ENCODE data around the gene KRT76. TPM values are rescaled to one million over a fixed set of nuclear protein-coding genes. Genes with fewer than 3 reads are reported as not detected.
"Not testable (repeated sequence)": the region's sequence is repeated elsewhere in the genome, so short reads cannot be mapped to it uniquely, and the experiment has no call there.

The KRT76 gene
- total RNA-seq, 1 donor from 2014 or later = not detected

DNA sequence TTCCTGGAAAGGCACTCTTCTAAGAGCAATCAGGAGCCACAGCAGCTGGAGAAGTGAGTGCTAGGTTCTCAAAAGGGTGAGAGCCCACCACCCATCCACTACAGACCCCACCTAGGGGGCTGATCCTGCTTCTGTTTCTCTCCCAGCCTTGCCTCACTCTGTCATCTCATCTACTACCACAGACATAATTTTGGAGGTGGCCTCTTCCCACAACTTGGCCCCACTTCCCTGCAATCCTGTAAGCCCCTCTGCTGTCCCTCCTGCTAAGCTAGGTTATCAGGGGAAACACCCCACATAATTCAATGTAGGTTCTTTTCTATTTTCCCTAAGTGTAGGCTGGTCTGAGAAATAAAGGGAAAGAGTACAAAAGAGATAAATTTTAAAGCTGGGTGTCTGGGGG is 16.5 kb downstream of the KRT76 start:
- intact Hi-C loops (cut with micrococcal nuclease) = no loop called here

GRCh38 chr12:52759695-52760094 is 17.4 kb downstream of the KRT76 start:
- intact Hi-C loops (cut with micrococcal nuclease) = no loop called here

- intact Hi-C loops (cut with micrococcal nuclease) = no loop called here
These were observed 17.9 kb downstream of the KRT76 start for GRCh38 chr12:52759218-52759617.

GRCh38 chr12:52757449-52758176 is 19.5 kb downstream of the KRT76 start:
- intact Hi-C loops (cut with micrococcal nuclease) = no loop called here

- intact Hi-C loops (cut with micrococcal nuclease) = no loop called here
These were observed 20.7 kb downstream of the KRT76 start for GRCh38 chr12:52756281-52756960.

GRCh38 chr12:52755533-52755932 is 21.6 kb downstream of the KRT76 start:
- intact Hi-C loops (cut with micrococcal nuclease) = no loop called here

- intact Hi-C loops (cut with micrococcal nuclease) = no loop called here
These were observed 23.0 kb downstream of the KRT76 start for GRCh38 chr12:52754135-52754534.

GRCh38 chr12:52753283-52753682 is 23.9 kb downstream of the KRT76 start:
- intact Hi-C loops (cut with micrococcal nuclease) = no loop called here

DNA sequence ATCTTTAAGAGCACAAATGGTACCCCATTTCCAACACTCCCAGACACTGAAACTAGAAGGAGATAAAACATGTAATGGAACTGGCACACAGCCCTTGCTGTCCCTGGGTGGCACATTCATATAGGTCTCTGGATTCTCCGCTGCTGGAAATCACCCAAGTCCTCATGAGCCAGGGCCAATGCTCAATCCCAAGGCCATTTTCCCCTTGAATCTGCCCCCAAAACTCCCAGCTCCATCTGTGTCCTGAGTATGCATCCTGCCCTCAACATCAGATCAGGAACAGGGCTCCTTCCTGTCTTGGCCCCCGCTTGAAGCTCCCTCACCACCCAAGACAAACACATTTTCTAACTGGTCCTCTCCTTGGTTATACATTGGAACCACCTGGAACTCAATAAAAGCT is 24.6 kb downstream of the KRT76 start:
- intact Hi-C loops (cut with micrococcal nuclease) = no loop called here

GRCh38 chr12:52751795-52752194 is 25.4 kb downstream of the KRT76 start:
- intact Hi-C loops (cut with micrococcal nuclease) = no loop called here

DNA sequence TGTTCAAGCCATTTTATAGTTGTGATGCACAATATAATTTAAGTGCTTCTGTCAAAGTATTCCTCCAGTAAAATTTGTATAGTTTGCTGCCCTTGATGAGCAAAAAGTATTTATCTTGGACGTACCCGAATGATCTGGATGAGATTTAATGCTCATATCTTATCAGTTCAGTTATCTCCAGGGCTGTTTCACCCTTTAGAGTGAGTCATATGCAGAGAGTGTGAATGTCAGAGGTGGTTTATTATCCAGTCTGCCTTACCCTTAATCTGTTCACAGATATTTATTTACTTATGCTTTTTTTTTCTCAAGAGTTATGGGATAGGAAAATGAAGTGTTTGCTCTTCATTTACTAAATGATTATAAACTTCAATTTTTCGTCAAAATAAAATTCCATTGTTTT is 26.6 kb downstream of the KRT76 start:
- intact Hi-C loops (cut with micrococcal nuclease) = not testable (repeated sequence)

DNA sequence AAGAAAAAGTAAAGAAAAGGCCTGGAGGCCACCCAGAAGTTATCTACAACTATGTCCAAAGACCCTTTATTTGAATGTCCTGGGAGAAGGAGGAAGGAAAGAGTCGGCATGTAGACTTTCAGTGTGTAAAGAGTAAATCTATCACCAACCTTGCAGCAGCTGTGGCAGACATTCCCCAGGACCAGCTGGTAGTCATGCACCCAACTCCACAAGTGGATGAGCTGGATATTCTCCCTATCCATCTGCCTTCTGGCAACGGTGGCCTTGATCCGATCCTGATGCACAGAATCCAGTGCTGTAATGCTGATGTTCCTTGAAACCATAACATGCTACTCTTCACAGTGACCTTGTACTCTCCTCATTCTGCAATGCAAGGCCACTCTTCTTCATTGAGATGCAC is 27.3 kb downstream of the KRT76 start:
- intact Hi-C loops (cut with micrococcal nuclease) = no loop called here

GRCh38 chr12:52748578-52748977 is 28.6 kb downstream of the KRT76 start:
- intact Hi-C loops (cut with micrococcal nuclease) = no loop called here

DNA sequence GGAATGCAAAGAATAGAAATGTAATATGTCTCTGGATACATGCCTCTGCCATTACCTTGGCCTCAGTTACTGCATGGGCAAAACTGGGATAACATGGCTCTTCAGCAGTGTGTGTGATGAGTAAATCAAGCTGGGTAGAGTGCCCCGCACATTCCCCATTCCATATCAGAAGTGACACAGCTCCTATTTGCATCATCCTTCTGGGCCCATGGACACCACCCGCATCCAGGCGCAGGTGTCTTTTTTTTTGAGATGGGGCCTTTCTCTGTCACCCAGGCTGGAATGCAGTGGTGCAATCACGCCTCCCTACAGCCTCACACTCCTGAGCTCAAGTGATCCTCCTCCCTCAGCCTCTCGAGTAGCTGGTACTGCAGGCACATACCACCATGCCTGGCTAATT is 31.6 kb downstream of the KRT76 start:
- intact Hi-C loops (cut with micrococcal nuclease) = no loop called here

DNA sequence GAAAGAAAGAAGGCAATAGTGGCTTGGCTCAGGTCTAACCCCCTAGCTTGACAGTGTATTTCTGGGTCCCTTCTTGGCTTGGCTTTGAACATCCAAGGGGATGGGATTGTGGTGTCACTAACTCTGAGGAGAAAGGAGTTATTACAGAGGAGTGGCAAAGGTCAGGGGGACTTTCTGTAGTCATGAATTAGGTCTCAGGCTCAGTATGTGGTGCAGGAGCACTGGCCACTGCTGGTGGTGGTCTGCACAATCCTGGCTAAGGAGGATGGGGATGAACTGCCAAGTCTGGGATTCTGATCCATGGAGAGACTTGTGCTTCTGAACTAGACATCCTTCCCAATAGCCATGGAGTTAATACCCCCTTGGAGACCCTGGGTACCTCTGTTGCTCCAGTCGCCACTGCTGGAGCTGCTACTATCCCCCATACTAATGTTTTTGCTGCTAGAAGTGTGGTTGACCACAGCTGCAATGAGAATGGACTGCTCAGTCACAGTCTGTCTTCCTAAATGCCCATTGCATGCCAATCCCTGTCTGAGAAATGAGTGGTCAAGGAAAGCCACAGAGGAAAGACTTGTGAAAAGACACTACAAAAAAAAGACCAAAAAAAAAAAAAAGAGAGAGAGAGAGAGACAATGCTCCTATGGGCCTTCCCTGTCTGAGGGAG is 32.5 kb downstream of the KRT76 start:
- intact Hi-C loops (cut with micrococcal nuclease) = no loop called here

DNA sequence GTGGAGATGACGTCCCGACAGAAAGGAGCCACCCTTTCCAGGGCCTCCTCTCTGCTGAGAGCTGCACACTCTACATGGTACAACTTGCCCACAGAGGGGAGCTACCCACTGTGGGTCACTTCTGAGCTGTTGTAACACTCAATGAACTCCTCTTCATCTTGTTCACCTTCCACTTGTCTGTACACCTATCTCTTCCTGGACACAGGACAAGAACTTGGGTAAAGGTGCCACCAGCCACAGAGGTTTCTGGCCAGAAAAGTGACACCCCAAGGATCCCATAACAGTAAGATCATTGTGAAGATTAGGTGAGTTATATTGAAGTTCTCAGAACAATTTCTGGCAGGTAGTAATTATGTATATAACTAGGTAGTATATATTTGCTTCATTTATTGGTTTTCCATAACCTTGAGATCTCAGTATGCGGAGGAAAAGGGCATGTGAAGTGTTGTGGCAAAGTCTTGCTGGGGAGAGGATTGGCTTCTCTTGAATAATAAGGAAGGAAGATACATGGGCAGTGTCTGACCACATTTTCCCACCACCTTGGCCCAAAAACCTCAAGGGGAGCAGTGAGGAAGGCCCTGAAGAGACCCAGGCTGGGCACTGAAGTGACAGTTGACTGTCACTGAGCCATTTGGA is 34.2 kb downstream of the KRT76 start:
- intact Hi-C loops (cut with micrococcal nuclease) = no loop called here

DNA sequence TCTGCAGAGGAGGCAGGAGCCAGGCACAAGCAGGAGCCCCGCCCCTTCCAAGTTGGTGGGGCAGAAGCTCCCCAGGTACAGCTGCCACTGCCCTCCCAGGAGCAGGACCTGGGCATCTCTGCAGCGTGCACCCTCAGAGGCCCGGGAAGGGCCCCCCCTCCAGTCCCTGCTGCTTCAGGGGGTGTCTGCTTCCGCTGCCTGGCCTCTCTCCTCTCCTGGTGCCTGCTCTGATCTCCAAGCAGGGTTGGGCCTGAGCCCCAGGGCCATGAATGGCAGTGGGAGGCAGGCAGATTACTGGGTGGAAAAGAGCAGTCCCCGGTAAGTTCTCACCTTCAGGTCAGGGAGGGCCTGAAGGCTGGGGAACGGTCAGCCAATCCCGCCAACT is 35.0 kb downstream of the KRT76 start:
- intact Hi-C loops (cut with micrococcal nuclease) = no loop called here

GRCh38 chr12:52741375-52742195 is 35.6 kb downstream of the KRT76 start:
- intact Hi-C loops (cut with micrococcal nuclease) = no loop called here

GRCh38 chr12:52740584-52740983 is 36.6 kb downstream of the KRT76 start:
- intact Hi-C loops (cut with micrococcal nuclease) = no loop called here

GRCh38 chr12:52739963-52740362 is 37.2 kb downstream of the KRT76 start:
- intact Hi-C loops (cut with micrococcal nuclease) = no loop called here
